T-helper 2 cell treated with Interferon-gamma antibody and Interleukin-4, amounts not matched to agents 100 ng/mL and 5 ng/mL, for 36 hours (primary cell): Measurements from ENCODE around the gene CAPZA2. TPM values are rescaled to one million over a fixed set of nuclear protein-coding genes. Genes with fewer than 3 reads are reported as not detected.
"Not testable (repeated sequence)": the region's sequence is repeated elsewhere in the genome, so short reads cannot be mapped to it uniquely, and the experiment has no call there.

Experiments used
- intact Hi-C: fragments of 100-400 bp; cut with micrococcal nuclease; formaldehyde crosslinking; loops from one replicate; pipeline ENCODE4 v1.15.1; 2023
- total RNA-seq: library from RNA; stranded (reverse); gene quantifications from 2 replicates; pipeline ENCODE4 v1.2.3, GENCODE V29; 2022

The CAPZA2 gene
- total RNA-seq = 127 and 130 TPM in 2 replicates

GRCh38 chr7:116862234-116862950, at the start of gene CAPZA2:
Gene CAPZA2, plus strand, starts transcription at chr7:116862587. Its CDS starts 25 bp downstream, at chr7:116862612.
- intact Hi-C loops = loop anchor here (1.0 to 5.0 kb wide), 7 partner anchors 9 to 1940 kb away; partner anchors contain the start of genes LSM8, MDFIC and ST7

- intact Hi-C loops = loop anchor here (5.0 kb wide), 1 partner anchor 556 kb away; no protein-coding TSS in a partner anchor
Measured at GRCh38 chr7:116812860-116813259, 49.5 kb upstream of the CAPZA2 start.

DNA sequence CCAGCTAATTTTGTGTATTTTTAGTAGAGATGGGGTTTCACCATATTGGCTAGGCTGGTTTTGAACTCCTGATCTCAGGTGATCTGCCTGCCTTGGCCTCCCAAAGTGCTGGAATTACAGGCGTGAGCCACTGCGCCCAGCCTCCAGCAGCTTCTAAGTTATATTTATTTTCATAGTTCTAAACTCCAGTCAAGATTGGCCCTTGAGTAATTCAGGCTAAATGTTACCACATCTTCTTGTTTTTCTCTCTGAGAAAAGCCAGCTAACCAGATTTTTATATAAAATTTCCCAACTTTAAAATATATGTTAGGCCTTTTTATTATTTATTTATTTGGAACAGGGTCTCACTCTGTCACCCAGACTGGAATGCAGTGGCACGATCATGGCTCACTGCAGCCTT, 49.0 kb upstream of the CAPZA2 start:
- intact Hi-C loops = loop anchor here (5.0 kb wide), 1 partner anchor 556 kb away; no protein-coding TSS in a partner anchor

DNA sequence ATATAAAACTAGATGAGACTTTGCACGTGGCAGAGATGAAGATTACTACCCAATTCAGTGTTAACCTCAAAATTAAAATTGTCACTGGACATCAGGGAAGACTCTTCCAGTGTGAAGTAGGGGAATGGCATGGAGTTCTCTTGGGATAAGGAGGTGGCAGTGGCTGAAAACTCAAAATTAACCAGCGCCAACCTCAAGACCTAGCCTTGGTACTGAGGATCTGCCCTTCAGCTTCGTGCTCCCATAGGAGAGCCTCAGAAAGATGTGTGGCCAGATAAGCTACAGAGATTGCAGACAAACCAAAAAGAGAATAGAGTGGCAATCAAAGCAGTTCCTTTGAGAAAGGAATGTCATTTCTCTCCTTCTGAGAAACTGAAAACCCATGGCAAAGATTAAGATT, 47.3 kb upstream of the CAPZA2 start:
- intact Hi-C loops = no loop called here

GRCh38 chr7:116820149-116820548, 42.2 kb upstream of the CAPZA2 start:
- intact Hi-C loops = no loop called here

DNA sequence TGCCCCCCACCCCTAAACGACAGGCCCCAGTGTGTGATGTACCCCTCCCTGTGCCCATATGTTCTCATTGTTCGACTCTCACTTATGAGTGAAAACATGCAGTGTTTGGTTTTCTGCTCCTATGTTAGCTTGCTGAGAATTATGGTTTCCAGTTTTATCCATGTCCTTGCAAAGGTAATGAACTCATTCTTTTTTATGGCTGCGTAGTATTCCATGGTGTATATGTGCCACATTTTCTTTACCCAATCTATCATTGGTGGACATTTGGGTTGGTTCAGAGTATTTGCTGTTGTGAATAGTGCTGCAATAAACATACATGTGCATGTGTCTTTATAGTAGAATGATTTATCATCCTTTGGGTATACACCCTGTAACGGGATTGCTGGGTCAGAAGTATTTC, 40.7 kb upstream of the CAPZA2 start:
- intact Hi-C loops = not testable (repeated sequence)

DNA sequence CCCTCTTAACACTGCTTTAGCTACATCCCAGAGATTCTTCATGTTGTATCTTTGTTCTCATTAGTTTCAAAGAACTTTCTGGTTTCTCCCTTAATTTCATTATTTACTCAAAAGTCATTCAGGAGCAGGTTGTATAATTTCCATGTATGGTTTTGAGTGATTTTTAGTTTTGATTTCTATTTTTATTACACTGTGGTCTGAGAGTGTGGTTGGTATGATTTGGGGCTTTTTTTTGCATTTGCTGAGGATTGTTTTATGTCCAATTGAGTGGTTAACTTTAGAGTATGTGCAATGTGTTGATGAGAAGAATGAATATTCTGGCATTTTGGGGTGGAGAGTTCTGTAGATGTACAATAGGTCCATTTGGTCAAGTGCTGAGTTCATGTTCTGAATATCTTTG, 37.9 kb upstream of the CAPZA2 start:
- intact Hi-C loops = no loop called here

- intact Hi-C loops = no loop called here
Measured at GRCh38 chr7:116828281-116828680, 34.1 kb upstream of the CAPZA2 start.

- intact Hi-C loops = no loop called here
Measured at GRCh38 chr7:116829041-116829440, 33.3 kb upstream of the CAPZA2 start.

GRCh38 chr7:116829493-116829892, 32.9 kb upstream of the CAPZA2 start:
- intact Hi-C loops = no loop called here

DNA sequence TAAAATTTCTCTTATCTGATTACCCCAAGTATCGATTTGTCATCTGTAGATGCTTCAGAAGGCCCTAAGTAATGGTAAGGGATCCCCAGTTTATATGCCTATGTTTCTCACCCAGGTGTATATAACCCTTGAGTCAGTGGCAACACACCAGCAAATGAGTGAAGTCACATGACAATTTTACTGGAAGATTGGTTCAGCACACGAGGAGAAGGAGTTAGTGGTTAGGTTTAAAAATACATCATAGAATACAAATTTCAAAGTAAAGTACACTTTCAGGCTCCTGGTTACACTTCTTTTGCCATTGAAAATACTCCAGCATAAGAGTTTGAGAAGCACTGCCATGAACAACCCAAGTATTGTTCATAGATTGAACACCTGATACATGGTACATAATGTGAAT, 29.7 kb upstream of the CAPZA2 start:
- intact Hi-C loops = no loop called here

GRCh38 chr7:116834815-116835504, 27.4 kb upstream of the CAPZA2 start:
- intact Hi-C loops = no loop called here

DNA sequence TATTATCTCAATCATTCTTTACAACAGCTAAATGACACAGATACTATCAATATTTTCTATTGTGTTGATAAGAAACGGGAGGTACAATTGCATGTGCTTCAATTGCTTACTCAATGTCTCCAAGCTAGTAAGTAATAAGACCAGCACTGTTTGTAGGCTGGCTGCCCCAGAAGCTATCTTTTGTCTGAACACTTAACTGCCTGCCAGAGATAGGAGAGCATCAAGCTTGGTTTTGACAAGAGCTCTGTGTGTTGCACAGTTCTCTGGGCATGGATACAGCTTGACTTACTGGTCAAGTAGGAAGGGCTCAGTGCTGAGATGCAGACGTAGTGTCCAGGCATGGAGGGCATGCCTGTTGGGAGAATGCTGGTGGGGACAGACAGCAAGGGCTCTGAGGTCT, 26.3 kb upstream of the CAPZA2 start:
- intact Hi-C loops = no loop called here

DNA sequence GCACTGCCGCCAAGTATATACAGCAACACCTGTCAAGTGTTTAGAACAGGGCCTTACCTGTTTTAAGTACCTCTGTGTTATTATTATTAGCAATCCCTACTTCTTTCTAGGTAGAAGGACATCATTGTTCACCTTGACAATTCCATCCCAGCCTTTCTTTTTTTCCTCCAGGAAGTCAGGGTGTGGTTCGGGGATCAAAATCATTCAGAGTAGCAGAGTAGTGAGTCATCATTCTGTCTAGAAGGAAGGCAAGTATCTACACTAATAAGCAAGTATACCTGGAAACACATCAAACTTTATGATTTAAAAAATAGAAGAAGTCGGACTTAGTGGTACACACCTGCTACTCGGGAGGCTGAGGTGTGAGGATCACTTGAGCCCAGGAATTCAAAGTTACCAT, 25.5 kb upstream of the CAPZA2 start:
- intact Hi-C loops = no loop called here

DNA sequence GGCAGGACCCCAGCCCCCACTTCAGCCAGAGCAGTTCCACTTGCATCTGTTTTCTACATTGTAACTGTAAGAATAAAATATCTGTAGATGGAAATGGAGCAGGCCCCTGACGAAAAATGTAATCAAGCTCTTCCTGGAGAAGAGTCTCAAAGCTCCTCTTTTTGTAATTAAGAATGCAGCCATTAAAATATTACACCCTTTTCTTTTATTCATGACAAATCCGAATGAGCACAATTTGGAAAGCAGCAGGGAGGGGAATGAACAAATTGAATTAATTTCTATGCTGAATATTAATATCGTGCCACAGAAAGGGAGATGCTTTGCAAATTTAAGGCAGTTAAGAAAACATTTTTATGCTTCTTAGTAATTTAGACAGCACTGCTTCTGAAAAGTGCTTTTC, 24.8 kb upstream of the CAPZA2 start:
- intact Hi-C loops = no loop called here

- intact Hi-C loops = no loop called here
Measured at GRCh38 chr7:116840256-116840655, 22.1 kb upstream of the CAPZA2 start.

DNA sequence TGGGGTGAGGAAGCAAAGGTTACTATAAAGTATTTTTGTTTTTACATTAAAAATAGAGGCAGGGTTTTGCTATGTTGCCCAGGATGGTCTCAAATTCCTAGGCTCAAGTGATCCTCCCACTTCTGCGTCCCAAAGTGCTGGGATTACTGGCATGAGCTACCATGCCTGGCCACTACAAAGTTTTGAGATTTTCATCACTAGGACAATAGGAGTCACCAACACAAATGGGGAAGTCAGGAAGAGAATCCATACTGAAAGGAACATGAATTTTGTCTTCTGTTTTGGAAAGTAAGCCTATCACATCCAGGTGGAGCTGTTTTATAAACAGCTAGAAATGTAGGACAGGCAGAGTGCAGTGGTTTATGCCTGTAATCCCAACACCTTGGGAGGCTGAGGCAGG, 20.0 kb upstream of the CAPZA2 start:
- intact Hi-C loops = no loop called here

GRCh38 chr7:116843378-116843777, 19.0 kb upstream of the CAPZA2 start:
- intact Hi-C loops = no loop called here

DNA sequence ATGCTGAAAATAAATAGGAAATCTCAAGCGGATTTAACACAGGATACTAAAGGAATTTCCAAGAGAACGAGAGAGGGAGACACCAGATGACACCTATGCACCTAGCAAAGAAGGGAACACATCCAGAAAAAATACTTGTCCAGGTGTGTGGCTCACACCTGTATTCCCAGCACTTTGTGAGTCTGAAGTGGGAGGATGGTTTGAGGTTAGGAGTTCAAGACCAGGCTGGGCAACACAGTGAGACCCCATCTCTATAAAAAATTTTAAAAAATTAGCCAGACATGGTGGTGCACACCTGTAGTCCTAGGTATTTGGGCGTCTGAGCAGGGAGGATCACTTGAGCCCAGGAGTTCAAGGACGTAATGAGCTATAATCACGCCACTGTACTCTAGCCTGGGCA, 11.2 kb upstream of the CAPZA2 start:
- intact Hi-C loops = no loop called here

DNA sequence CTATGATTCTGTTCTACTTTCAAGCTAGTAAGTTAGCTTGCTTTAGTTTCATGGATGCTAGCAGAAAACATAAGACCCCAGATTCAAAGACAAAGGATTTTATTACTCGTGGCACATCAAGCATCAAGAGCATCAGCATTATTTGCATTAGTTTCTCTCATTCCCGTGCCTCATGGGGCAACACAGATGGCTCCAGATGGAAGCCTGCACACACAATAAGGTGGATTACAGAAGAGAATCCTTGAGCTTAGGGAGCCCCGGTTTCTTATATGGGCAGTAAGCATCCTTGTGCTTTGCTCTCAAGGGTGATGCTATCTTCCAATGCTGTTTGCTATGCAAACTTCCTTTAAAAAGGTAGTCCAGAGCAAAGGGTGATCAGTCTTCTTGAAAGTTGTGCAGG, 10.7 kb upstream of the CAPZA2 start:
- intact Hi-C loops = no loop called here

DNA sequence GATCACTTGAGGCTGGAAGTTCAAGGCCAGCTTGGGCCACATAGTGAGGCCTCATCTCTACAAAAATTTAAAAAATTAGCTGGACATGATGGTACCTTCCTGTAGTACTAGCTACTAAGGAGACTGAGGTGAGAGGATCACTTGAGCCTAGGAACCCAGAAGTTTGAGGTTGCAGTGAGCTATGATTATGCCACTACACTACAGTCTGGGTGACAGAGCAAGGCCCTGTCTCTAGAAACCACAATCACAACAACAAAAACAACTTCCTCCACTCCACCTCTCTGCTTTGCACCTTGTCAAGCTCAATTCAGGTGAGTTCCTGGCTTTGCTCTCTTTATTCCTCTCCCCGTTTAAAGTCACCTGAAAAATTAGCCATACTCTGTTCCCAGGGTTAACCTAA, 8.3 kb upstream of the CAPZA2 start:
- intact Hi-C loops = no loop called here

GRCh38 chr7:116857052-116857451, 5.3 kb upstream of the CAPZA2 start:
- intact Hi-C loops = no loop called here

- intact Hi-C loops = no loop called here
Measured at GRCh38 chr7:116859323-116859722, 3.1 kb upstream of the CAPZA2 start.
